Activated CD4-positive, alpha-beta T cell treated with anti-CD3 and anti-CD28 coated beads for 4 hours (primary cell): ENCODE measurements around the gene PCNX3.

Experiments used
- DNase-seq, 2 donors: peaks; one replicate each; pipeline ENCODE4 v3.0.0-alpha.2; 2020

The PCNX3 gene

DNA sequence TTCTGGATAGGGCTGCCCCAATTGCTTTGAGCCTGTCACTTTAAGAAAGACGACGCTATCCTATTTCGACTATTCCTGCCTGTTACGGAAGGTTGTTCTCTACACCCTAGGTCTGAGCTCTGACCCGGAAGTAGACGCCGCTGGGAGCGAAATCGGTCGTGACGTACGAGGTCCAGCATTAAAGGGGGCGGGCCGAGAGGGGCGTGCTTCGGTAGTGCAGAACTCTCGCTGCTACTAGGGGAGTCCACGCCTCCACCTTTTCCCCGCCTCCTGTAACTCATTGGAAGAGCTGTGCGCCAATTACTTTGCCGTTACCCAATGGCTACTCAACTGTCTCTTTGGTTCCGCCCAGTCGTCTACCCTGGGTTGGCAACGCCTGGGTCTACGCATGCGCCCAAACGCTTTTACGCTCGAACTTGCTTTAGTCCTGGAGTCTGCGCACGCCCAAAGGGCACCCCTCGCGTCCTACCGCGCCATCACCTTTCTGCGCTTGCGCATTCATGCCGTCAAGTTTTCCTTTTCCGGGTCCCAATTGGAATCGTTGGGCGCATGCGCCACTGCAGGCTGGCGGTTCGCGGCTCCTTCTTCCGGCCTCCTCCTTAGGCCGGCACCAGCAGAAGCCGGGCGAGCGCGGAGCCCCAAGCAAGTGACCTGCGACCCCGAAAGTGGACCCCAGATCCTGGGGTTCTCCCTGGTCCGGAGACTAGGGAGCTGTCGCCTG is at the start of gene PCNX3:
Gene PCNX3 (plus strand): TSS at position 548 of the 721 bp plus-strand sequence. CDS start 536 bp downstream, outside the sequence.
- DNase-seq = peak; percentile 100

DNA sequence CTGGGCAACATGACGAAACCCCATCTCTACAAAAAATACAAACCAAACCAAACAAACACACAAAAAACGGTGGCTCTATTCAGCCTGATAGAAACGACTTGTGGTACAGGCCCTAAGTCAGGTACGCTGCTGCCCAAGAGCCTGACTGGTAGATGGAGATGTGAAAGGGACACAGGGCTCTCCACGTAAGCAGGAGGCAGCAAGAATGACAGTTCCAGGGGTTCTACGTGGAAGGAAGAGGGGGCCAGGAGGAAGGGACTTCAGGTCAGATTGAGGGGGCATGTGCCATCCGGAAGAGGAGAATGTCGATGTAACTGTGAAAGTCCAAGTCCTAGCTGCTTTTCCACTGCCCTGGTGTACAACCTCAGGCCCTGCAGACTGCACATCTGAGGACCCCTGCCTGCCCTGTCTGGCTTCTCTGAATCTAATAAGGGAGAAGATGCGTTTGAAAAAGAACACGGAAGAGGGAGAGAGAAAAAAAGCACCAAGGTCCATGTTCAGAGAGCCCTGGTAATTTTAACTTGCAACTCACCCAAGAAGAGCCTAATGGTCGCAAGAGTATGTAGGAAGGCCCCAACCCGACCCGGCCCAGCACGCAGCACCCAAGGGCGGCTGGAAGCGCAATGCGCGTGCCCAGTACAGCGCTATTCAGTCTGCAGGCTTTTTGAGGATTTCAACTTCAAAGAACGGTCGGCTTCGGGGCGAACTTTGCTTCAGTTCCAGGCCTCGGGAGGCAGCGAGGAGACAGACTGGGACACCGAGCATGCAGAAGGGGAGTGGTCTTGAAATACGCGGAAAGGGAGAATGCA is 46.2 kb upstream of the PCNX3 start:
- DNase-seq = no peak

DNA sequence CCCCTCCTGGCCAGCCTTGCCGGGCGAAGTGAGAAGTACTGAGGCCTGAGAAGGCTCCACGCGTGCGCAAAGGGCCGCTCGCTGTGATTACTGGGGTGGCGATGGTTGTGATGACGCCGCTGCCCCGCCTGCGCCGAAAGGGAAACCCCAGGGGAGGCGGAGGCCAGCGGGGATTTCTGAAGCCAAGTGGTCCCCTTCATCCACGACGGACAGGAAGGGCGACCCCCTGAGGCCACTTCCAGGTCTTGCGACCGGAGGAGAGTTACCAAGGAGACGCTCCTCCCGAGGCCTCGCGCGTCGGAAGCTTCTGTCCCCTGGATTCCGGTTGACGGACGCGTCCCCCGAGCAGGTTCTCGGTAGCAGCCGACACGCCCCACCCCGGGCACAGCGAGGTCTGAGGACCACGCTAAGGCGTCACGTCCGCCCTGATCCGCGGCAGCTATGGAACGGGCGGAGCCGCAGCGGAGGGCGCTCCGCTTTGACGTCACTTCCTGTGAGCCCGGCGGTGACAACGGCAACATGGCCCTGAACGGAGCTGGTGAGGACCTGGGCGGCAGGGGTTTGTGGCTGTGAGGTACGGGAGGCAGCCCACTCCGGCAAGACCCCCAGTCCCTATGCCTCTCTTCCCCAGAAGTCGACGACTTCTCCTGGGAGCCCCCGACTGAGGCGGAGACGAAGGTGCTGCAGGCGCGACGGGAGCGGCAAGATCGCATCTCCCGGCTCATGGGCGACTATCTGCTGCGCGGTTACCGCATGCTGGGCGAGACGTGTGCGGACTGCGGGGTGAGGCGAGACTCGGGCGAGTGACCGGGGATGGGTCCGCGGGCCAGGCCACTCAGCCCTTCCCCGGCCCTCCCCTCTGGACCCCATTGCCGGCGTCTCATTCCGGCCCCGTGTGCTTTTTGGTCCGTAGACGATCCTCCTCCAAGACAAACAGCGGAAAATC is 45.3 kb upstream of the PCNX3 start, which contains the start of gene ZNRD2:
Gene ZNRD2 (plus strand): TSS at position 505 of the 946 bp plus-strand sequence. CDS start 15 bp downstream, at position 520.
- peak; percentile 97 to 99 for DNase-seq

DNA sequence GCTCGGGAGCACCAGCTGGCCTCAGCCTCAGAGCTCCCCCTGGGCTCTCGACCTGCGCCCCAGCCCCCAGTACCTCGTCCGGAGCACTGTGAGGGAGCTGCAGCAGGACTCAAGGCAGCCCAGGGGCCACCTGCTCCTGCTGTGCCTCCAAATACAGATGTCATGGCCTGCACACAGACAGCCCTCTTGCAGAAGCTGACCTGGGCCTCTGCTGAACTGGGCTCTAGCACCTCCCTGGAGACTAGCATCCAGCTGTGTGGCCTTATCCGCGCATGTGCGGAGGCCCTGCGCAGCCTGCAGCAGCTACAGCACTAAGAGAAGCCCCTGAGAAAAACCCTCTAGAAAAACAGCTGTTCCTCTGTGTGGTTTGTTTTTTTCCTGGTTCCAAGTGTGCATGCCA is 44.2 kb upstream of the PCNX3 start:
- no peak for DNase-seq

DNA sequence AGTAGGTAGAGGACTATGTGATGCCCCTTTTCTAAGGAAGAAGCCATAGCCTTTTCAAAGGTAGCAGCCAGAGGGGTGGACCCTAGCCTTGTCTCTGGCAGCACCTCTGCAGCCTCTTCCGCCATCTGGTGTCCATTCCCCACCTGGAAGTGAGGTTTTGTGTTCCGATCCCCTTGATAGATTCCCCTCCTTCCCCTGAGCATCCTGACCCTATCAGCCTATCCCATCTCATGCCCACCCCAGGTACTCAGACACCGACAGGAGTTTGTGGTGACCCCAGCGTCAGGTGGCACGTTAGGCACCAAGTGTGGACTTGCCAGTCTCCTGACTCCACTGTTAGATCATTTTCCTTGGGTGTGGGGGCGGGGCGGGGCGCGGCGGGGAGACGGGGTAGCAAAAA is 43.6 kb upstream of the PCNX3 start:
- DNase-seq = no peak

DNA sequence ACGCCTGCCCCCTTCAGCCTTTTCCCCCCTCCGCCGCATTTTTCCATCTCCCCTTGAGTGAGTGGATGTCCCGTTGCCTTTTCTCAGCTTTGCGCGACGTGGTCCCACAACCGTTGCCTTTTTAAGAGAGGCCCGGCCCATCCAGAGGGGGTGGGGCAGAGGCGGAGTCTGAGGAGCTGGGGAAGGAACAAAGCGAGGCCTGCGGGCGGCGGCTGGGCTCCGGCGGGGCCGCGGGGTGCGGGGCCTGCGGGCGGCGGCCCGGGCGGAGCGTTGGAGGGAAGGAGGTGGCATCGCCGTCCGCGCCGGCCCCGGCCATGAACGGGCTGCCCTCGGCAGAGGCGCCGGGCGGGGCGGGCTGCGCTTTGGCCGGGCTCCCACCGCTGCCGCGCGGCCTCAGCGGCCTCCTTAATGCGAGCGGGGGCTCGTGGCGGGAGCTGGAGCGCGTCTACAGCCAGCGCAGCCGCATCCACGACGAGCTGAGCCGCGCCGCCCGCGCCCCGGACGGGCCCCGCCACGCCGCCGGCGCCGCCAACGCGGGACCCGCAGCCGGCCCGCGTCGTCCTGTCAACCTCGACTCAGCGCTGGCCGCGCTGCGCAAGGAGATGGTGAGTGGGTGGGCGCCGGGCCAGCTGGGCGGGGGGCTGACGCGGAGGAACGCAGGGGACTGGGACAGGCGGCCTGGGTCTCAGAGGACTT is 43.1 kb upstream of the PCNX3 start, which contains the start of gene FAM89B:
Gene FAM89B (plus strand): TSS at position 183 of the 696 bp plus-strand sequence. CDS start 132 bp downstream, at position 315.
- DNase-seq = peak; percentile 86 to 90

DNA sequence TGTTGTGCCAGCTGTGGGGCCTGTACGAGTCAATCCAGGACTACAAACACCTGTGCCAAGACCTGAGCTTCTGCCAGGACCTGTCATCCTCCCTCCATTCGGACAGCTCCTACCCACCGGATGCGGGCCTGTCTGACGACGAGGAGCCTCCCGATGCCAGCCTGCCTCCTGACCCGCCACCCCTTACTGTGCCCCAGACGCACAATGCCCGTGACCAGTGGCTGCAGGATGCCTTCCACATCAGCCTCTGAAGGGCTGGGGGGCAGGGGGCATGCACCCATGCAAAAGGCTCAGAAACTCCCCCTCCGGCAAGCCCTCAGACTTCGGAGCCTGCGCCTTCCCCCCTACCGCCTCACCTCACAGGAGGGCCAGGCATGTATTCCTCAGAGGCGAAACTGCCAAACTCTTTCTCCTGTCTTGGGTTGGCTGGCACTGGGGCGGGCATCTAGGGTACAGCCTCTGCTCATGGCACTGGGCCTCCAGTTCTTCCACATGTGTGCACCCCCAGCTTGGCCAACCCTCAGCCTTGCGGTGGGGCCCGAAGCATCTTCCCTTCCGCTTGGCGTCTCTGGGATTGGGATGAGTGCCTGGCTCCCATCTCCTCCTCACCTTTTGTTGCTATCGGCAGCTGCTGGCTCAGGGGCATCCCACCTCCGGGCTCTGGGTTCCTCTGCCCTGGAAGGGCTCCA is 42.0 kb upstream of the PCNX3 start:
- DNase-seq = no peak

DNA sequence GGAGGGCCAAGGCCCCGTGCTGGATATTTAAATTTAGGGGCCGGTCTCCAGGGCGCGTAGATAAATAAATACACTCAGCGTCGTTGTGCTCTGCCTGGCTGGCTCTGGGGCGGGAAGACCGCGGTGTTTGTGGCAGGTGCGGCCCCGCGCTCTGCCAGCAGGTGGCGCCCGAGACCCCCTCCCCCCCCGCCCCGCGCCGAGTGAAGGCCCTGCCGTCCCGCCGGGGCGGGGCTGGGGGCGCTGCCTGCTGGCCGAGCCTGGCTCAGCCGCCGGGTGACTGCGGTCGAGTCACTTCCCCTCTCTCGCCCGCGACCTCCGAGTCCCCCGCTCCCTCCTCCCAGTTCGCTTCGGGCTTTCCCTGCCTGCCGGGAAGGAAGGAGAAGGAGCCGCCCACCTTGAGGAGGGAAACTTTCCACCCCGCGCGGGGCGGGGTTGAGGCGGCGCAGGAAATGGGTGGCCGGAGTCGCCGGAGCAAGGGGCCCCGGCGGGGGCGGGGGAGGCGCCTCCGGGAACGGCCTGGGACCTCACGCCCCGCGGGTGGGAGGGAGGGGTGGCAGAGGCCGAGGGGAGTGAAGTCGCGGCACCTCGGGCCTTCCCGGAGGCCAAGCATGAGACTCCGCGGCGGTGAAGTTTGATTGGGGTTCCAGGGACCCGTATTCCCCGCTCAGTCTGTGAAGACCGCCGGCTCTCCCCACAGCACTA is 41.3 kb upstream of the PCNX3 start:
- DNase-seq = peak; percentile 79 to 84

DNA sequence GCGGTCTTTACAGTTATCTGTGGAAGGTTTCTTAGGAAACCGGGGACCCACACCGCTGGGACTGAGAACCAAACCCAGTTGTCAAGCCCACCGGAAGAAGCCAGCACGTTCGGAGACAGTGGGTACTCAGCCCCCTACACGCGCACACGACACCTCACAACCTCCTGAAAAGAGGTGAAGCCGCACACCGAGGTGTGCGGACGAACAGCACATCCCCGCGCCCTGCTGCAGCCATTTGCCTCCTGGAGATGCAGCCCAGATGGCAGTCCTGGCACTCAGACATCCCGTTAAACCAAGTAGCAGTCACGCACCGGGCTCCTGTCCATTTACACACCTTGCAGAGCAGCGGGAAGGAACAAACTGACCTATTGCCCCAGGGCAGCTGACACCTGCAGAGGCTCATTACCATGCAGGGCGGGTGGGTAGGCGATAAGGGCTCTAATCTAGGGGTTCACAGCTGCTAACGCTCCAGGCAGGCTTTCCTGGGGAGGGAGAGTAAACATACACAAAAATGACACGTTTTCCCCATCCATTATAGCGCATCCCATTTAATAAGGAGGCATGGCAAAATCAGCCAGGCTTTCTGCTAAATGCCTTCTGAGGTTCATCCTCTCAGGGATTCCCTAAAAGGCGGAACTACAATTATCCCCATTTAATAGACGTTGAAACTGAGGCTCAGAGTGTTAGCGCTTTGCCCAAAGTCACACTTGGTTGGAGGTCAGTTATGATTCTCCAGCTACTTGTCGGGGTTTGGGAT is 40.6 kb upstream of the PCNX3 start:
- DNase-seq = no peak

DNA sequence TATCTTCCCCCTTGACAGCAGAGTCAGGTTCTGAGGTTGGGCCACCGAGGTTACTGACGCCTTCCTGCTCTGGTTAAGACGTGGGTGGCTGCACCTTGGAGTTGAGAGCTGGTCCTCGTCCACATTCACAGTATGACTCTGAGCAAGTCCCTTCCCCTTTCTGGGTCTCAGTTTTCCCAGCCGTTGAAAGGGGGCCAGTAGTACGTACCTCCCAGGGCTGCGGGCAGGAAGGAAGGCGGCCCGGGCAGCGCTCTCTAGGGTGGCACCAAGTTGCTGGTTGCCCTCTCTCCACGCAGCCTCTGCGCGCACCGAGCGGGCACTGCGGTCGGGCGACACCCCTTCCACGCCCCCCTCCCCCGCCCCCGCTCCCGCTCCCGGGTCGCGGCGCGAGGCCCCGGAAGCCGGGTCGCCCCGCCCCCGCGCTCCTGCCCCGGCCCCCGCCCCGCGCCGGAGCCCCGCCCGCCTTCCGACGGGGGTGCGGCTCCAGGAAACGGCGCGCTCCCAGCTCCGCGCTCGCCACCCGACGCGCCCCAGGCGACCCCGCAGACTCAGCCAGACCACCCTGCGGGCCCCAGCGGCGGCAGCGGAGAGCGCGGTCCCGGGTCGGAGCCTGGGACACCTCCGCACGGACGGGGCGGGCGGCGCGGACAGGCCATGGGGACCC is 39.9 kb upstream of the PCNX3 start, which contains the start of gene EHBP1L1:
Gene EHBP1L1 (plus strand): TSS at position 486 of the 664 bp plus-strand sequence. CDS start 250 bp downstream, outside the sequence.
- DNase-seq = peak; percentile 73 to 83

DNA sequence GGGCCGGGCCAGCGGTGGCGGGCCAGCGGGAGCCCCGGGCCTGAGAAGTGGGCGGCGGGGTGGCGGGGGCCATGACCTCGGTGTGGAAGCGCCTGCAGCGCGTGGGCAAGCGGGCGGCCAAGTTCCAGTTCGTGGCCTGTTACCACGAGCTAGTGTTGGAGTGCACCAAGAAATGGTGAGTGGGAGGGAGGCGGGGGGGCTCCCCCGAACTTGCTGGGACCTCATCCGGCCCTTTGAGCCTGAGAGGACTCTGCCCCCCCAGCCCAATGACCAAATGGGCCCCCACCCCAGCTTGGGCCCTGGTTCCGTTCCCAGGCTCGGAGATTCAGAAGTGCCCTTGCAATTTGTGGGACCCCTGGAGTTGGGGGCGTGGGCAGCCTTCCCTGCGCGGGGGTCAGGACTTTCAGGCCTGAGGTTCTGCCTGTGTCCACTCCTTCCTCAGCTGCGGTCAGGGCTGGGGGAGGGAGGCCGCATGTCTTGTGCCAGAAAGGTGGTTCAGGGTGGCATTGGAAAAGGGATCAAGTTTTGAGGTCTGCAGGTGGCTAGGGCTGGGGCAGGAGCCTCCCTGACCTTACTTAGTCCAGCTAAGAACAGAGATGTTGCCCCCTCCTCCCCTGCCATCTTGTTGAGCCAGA is 39.2 kb upstream of the PCNX3 start:
- no peak for DNase-seq

DNA sequence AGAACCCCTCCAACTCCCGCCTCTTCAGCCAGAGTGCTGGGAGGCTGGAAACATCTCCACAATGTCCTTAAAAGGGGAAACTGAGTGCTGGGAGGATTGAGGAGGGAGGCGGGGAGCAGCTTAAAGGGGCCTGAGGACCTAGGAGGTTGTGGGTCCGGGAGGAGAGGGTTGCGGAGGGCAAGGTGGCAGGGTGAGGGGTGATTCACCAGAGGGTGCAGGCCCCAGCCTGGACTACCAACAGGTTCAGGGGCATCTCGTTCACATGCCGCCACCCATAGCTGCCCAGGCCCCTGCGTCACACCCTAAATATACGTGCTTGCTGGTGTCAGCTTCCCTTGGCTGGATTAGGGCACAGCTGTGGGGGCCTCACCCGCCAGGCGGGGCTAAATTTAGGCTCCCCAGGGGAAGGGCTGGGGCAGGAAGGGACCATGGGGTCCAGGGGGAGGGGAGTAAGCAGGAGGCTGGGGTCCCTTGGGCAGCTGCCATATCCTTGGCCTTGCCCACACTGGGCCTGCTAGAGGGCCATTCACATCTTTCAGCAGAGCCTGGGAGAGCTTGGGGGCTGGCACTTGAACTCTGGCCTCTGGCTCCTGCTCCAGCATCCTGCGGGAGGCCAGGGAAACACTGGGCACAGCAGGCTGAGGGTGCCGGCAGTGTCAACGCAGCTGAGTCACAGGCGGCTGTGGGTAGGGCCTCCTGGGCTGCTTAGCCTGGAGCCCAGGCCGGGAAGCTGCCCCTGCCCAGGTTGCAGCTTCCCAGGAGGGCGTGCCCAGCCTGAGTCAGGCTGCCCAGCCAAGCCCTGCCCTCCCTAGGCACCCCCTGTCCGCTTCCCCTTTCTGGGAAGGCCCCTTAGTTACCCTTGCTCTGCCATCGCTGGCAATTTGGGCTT is 38.5 kb upstream of the PCNX3 start:
- DNase-seq = no peak

DNA sequence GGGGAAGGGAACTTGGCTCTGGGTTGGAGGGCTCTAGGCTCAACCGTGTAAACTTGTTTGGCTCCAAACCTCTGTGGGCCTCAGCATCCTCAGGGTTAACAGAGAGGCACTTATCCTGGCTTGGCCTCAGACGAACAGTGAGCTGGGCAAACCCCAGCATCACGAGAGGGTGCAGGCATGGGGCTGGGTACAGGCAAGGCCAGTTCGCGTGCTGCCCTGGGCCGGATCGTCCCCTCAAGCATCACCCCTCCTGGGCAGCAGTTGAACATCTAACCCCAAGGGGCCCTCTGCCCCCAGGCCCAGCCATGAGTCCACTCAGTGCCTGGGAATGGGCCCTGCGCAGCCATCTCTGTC is 37.8 kb upstream of the PCNX3 start:
- DNase-seq = no peak

DNA sequence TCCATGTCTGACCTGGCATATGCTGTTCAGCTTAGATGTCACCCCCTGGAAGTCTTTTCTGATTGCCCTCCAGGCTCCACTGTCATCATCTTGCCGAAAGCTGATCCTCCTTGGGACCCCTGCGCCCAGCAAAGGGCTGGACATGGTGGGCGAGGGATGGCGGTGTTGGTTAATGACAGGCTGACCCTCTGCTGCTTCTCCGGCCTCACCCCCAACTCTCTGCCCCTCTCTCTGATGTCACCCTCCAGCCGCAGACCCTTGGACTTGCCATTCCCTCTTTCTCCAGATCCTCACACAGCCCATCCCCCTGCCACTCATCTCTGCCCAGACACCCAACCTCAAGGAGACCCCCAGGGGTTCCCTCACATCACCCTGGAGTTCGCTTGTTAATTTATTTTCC is 37.4 kb upstream of the PCNX3 start:
- DNase-seq = no peak

DNA sequence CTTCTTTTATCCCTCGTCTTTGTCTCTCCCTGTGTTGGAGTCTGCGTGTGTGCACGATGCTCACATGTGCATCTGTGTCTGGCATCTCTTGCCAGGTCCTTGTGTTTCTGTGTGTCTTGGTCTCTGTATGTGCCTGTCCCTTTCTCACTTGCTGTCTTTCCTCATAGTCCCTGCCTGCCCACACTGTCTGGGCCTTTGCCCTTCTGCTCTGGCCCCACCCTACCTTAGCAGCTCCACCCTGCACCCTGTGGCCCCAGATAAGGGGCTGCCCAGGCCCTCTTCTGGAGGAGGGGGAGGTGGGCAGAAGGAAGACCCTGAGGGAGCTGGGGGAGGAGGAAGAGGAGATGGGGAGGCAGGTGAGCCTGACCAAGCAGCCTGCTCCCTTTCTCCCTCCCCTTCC is 36.9 kb upstream of the PCNX3 start:
- DNase-seq = no peak

DNA sequence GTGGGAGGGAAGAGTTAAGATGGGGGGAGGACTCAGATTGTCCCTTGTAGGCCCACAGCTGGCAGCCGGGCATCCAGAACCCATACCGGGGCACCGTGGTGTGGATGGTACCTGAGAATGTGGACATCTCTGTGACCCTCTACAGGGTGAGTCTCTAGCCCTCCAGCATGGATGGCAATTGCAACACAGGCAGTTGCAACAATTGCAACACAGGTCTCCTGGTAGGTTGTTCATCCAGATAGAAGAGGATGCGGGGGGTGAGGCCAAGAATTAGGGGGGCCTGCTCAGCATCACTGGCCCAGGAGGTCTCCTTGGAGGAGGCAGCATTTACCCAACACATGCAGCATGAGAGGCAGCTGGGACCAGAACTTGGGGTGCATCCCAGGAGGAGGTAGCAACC is 36.3 kb upstream of the PCNX3 start:
- DNase-seq = no peak

DNA sequence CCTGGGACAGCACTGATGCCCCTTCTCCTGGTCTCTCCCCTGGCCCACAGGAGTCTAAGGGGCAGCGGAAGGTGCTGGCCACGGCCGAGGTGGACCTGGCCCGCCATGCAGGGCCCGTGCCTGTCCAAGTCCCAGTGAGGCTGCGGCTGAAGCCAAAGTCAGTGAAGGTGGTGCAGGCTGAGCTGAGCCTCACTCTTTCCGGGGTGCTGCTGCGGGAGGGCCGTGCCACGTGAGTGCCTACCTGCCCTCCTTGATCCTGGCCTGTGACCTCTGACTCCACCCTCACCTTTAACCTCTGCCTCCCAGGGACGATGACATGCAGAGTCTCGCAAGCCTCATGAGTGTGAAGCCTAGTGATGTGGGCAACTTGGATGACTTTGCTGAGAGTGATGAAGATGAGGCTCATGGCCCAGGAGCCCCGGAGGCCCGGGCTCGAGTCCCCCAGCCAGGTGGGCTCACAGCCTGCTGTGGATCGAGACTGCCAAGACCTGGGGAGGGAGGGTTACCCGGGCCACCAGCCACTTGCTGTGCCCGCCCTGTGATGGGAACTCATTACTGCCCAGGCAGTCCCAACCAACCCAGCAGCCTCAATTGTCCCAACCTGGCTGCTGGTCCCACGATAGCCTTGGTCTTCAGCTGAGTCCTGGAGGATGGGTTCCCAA is 35.4 kb upstream of the PCNX3 start:
- no peak for DNase-seq
